Thyroid gland (tissue), 4 donors: ENCODE results near the gene CAD. TPM values are rescaled to one million over a fixed set of nuclear protein-coding genes. Genes with fewer than 3 reads are reported as not detected.

Source experiments
- DNase-seq, 2 donors: peaks; one replicate each; pipeline ENCODE4 v3.0.0-alpha.2; 2019
- H3K27ac ChIP-seq, 3 donors: fragments of 200-600 bp; sonication (generic); 1 replicate in 2 of 3; 2 replicates in 1 of 3; pipeline ENCODE4 v1.5.1; 2016 to 2019; ENCODE audit warnings: mild to moderate bottlenecking in 1 of 3, moderate library complexity in 1 of 3
- H3K27me3 ChIP-seq: fragments of 200-600 bp; sonication (generic); one replicate; pipeline ENCODE4 v1.5.1; 2019
- H3K36me3 ChIP-seq, 2 donors: fragments of 200-600 bp; sonication (generic); one replicate each; pipeline ENCODE4 v1.5.1; 2016 to 2019
- H3K4me1 ChIP-seq, 2 donors: fragments of 200-600 bp; sonication (generic); one replicate each; pipeline ENCODE4 v1.5.1; 2017 to 2019
- H3K4me3 ChIP-seq, 3 donors: fragments of 200-600 bp; sonication (generic); replicated peaks in 1 of 3; 1 replicate in 2 of 3; 2 replicates in 1 of 3; pipeline ENCODE4 v1.5.1; 2016; ENCODE audit warnings: mild to moderate bottlenecking in 1 of 3
- H3K9me3 ChIP-seq: fragments of 200-600 bp; sonication (generic); one replicate; pipeline ENCODE4 v1.5.1; 2017
- CTCF ChIP-seq, 6 experiments: fragments of 200-600 bp in 3 of 6; fragments of 450-650 bp in 3 of 6; sonication (generic) in 3 of 6; IDR thresholded peaks; one replicate each; pipeline ENCODE4 v1.5.1; 2016 to 2019; ENCODE audit warnings: antibody characterized with exemption in 6 of 6, mild to moderate bottlenecking in 2 of 6, inconsistent platforms in 1 of 6, moderate library complexity in 1 of 6
- POLR2A ChIP-seq, 2 donors: fragments of 450-650 bp; IDR thresholded peaks; one replicate each; pipeline ENCODE4 v1.6.1; 2017; ENCODE audit warnings: antibody characterized with exemption in 2 of 2, mild to moderate bottlenecking in 2 of 2, moderate library complexity in 1 of 2
- WGBS, 2 donors: methylation state at CpG; one replicate each; pipeline ENCODE4 v1.1.5; 2017; 5-methylcytosine and 5-hydroxymethylcytosine counted together
- intact Hi-C: fragments of 100-400 bp; cut with DNase I; formaldehyde crosslinking; loops from one replicate; pipeline ENCODE4 v1.15.1; 2023
- total RNA-seq, 4 donors: library from RNA; depleted of rRNA; stranded (reverse); fragments of >200 nt; gene quantifications; one replicate each; pipeline ENCODE4 v1.2.3, GENCODE V29; 2016

Gene CAD
- total RNA-seq, 4 donors from 2014 or later = 16.5 to 31.9 (median 28.2) TPM

DNA sequence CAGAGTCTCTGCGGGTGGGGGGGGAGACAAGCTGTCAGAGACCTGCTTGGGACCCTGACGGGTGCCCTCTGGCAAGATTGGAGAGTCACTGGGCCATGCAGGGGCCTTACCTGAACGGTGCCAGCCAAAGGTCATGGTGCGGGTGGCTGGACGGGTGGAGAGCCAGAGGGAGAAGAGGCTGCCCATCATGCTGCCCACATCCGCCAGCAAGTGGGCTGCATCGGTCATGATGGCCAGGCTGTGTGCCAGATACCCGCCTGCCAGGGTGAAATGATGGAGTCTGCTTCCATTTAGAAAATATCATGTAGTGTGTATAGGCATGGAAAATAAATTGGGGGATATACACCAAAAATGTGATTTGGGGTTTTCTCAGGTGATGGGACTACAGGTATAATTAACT lies 40.9 kb downstream of the CAD start:
- no peak overlapping the region for H3K4me3 ChIP-seq
- TF ChIP-seq CTCF (IDR thresholded peaks at IDR 0.05) (no peak), POLR2A (IDR thresholded peaks at IDR 0.05) (no peak)
- peaks cover 22% of the 10 kb centered on the region for H3K27me3 ChIP-seq
- no peaks in the 10 kb centered on the region for H3K9me3 ChIP-seq
- 81 to 83% methylated on average over 6 to 7 of the region's 8 CpGs for WGBS, 2 donors
- intact Hi-C loops = loop anchor here (5.0 kb wide), 1 partner anchor 39 kb away; no protein-coding TSS in a partner anchor
- peaks cover 8 to 14% of the 10 kb centered on the region in 2 donors for H3K4me1 ChIP-seq
- H3K27ac ChIP-seq = no peak overlapping the region
- DNase-seq = no peak
- H3K36me3 ChIP-seq = no peaks in the 10 kb centered on the region

- intact Hi-C loops = no loop called here
- Histone ChIP-seq H3K9me3 (no peaks in the 10 kb centered on the region), H3K27ac (no peak overlapping the region), H3K27me3 (peaks cover 29% of the 10 kb centered on the region), H3K4me1 (peaks cover 30 to 38% of the 10 kb centered on the region in 2 donors), H3K36me3 (no peaks in the 10 kb centered on the region), H3K4me3 (no peak overlapping the region)
- no peak for DNase-seq
- TF ChIP-seq CTCF (IDR thresholded peaks at IDR 0.05) (no peak), POLR2A (IDR thresholded peaks at IDR 0.05) (no peak)
- WGBS, 2 donors = 44 to 55% methylated on average over 11 of the region's 11 CpGs
Observed at GRCh38 chr2:27261241-27261925, 44.2 kb downstream of the CAD start.

- Histone ChIP-seq H3K27ac (no peak overlapping the region), H3K9me3 (no peaks in the 10 kb centered on the region), H3K4me1 (peaks cover 30 to 38% of the 10 kb centered on the region in 2 donors), H3K4me3 (peak overlapping the region in 1 of 3 donors; percentile 47), H3K27me3 (peaks cover 29% of the 10 kb centered on the region), H3K36me3 (no peaks in the 10 kb centered on the region)
- TF ChIP-seq CTCF (IDR thresholded peaks at IDR 0.05) = no peak
- TF ChIP-seq POLR2A (IDR thresholded peaks at IDR 0.05) = no peak
- DNase-seq = no peak
- 3 to 5% methylated on average over 19 to 23 of the region's 40 CpGs for WGBS, 2 donors
- intact Hi-C loops = no loop called here
Observed at GRCh38 chr2:27261926-27262298, 44.7 kb downstream of the CAD start.

DNA sequence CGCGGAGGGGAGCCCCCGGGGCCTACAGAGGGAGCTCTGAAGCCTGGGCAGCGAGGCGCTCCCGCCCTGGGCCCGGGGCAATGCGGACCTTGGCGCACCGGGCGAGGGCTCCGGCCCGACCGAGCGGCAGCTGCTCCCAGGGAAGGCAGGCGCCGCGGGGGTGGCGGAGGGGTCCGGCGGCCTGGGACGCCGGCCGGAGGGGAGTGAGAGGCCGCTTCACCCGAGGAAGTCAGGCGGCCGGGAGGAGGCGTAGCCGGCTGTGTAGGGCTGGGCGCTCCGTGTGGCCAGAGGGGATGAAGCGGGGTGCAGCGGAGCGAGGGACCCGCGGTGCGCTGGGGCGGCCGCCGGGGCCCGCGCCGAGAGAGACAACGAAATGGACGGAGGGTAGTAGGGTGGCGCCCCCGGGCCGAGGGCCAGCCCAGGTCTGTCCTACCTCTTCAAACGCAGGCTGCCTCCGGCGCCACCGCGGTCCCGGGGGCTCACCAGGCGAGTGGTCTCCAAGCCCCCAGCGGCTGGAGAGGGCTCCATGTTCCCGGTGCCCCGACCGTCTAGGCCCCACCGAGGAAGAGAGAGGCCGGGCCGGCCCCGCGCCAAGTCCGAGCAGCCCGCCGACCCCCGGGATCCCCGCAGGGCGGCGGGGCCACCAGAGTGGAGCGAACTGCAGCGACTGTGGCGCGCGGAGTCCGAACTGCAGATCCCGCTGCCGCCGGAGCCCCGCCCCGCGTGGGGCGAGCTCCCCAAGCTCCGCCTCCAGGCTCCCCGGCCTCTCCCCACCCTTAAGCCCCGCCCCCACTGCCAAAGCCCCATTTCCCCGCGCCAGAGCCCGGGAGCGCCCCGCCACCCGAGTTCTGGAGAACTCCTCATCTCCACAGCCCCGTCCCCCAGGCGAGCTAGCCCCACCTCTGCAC lies 45.5 kb downstream of the CAD start, which contains the start of gene SLC30A3:
Gene SLC30A3 (minus strand): TSS at position 669 of the 908 bp plus-strand sequence. CDS start 141 bp downstream, at position 528.
- H3K27me3 ChIP-seq = peaks cover 29% of the 10 kb centered on the region
- intact Hi-C loops = no loop called here
- H3K27ac ChIP-seq = no peak within 1 kb of the TSS
- DNase-seq = peak; percentile 51 to 65
- no peaks in the 10 kb centered on the region for H3K36me3 ChIP-seq
- H3K4me1 ChIP-seq = peaks cover 30 to 38% of the 10 kb centered on the region in 2 donors
- H3K4me3 ChIP-seq = peak within 1 kb of the TSS in 2 of 3 donors; percentile 12 to 47
- H3K9me3 ChIP-seq = no peaks in the 10 kb centered on the region
- WGBS, 2 donors = 0% methylated on average over 5 to 7 of the region's 96 CpGs
- TF ChIP-seq CTCF (IDR thresholded peaks at IDR 0.05) (no peak), POLR2A (IDR thresholded peaks at IDR 0.05) (no peak)
